ENCODE measurements around the gene GPR132. TPM values are rescaled to one million over a fixed set of nuclear protein-coding genes. Genes with fewer than 3 reads are reported as not detected.

GPR132 gene
- total RNA-seq, 2 experiments from 2014 or later, result 27.7 to 35.4 TPM

DNA sequence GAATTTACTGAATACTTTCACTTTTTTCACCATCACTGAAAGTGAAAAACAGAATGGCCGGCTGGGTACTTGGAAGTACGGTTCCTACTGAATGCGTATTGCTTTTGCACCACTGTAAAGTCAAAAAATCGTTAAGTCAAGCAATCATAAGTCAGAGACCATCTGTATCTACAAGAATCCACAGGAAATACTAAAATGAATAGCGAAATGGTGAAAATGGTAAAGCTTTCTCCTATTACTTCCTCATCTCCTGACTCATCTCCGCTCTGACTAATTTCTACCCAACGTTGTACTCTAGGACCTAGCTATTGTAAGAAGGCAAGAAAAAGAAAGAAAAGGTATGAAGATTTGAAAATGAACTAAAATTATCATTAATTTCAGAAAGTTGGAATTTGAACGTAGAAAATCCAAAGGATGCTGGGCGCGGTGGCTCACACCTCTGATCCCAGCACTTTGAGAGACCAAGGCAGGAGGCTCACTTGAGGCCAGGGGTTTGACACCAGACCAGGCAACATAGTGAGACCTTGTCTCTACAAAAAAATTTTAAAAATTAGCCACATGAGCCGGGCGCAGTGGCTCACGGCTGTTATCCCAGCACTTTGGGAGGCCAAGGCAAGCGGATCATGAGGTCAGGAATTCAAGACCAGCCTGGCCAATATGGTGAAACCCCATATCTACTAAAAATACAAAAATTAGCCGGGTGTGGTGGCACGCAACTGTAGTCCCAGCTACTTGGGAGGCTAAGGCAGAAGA, 39.0 kb downstream of the GPR132 start:
- ATAC-seq, result peak; percentile 55
- ChIA-PET CTCF (interaction anchor here (0.7 to 1.9 kb wide), 6 partner anchors 9 to 274 kb away, joined by 3 to 15 read pairs (median 4); no protein-coding TSS in a partner anchor), POLR2A (interaction anchor here (0.6 to 1.9 kb wide), 3 partner anchors 13 to 144 kb away, joined by 4 to 7 read pairs (median 5); partner anchors contain the start of gene GPR132)
- peaks cover 4% of the 10 kb centered on the region for H3K36me3 Mint-ChIP-seq (ENCODE audit: low read depth)
- intact Hi-C loops (cut with DNase I, micrococcal nuclease), result loop anchor here in 1 of 2 experiments (1.0 to 10.0 kb wide), 4 partner anchors 19 to 1181 kb away; partner anchors contain the start of genes CLBA1, GPR132 and PPP1R13B
- H3K27ac Mint-ChIP-seq, result peak overlapping the region; percentile 75
- peak; percentile 38 for DNase-seq
- H3K4me1 Mint-ChIP-seq, result peaks cover 47% of the 10 kb centered on the region
- H3K27me3 Mint-ChIP-seq, result no peaks in the 10 kb centered on the region
- H3K4me3 Mint-ChIP-seq, result no peak overlapping the region
- H3K9me3 Mint-ChIP-seq (ENCODE audit: low read depth), result no peaks in the 10 kb centered on the region

DNA sequence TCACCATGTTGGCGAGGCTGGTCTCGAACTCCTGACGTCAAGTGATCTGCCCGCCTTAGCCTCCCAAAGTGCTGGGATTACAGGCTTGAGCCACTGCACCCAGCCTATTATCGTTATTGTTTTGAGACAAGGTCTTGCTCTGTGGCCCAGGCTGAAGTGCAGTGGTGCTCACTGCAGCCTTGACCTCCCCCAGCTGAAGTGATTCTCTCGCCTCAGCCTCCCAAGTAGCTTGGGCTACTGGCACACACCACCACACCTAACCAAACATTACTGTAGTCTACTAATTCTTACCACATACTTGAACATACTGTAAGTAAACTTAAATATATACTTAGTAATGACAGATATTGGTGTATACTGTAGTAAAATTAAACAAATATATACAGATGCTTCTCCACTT, 39.8 kb downstream of the GPR132 start:
- Mint-ChIP-seq H3K4me1 (peaks cover 47% of the 10 kb centered on the region), H3K36me3 (ENCODE audit: low read depth) (peaks cover 4% of the 10 kb centered on the region), H3K27ac (peak overlapping the region; percentile 75), H3K27me3 (no peaks in the 10 kb centered on the region), H3K4me3 (no peak overlapping the region), H3K9me3 (ENCODE audit: low read depth) (no peaks in the 10 kb centered on the region)
- intact Hi-C loops (cut with DNase I, micrococcal nuclease), result loop anchor here in 1 of 2 experiments (1.0 to 10.0 kb wide), 2 partner anchors 45 to 1181 kb away; partner anchors contain the start of gene PPP1R13B
- CTCF ChIA-PET, result interaction anchor here (1.4 to 1.9 kb wide), 2 partner anchors 20 to 38 kb away, joined by 4 to 15 read pairs; no protein-coding TSS in a partner anchor
- no peak for DNase-seq
- ATAC-seq, result no peak
- POLR2A ChIA-PET, result interaction anchor here (1.9 kb wide), 1 partner anchor 40 kb away, joined by 5 read pairs; the partner anchor contains the start of gene GPR132

DNA sequence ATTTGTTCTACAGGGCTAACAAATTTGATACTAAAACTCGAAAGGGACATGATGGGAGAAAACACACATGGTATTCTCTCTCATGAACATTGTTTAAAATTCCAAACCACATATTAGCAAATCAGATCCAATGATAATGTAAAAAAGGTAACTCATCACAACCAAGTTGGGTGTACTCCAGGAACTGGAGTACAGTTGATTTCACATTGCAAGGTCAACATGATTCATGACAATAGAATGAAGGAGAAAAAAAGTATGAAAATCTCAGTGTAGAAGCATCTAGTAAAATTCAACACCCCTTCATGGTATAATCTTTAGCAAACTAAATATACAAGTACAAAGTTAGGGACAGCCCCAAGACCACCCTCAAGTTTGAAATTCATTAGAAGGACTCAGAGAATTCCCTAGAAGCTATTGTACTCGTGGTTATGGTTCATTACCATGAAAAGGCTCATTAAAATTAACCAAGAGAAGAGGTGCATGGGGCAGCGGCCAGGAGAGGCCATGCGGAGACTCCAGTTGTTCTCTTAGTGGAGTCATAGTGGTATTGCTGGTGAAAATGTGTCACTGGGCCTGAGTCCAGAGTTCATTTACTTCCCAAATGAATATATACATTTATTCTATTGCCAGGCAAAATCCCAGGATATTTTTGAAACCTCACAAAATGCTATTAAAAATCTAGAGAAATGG, 41.3 kb downstream of the GPR132 start:
- Mint-ChIP-seq H3K4me3 (no peak overlapping the region), H3K27me3 (no peaks in the 10 kb centered on the region), H3K27ac (peak overlapping the region; percentile 21), H3K9me3 (ENCODE audit: low read depth) (no peaks in the 10 kb centered on the region), H3K36me3 (ENCODE audit: low read depth) (peaks cover 18% of the 10 kb centered on the region), H3K4me1 (peaks cover 56% of the 10 kb centered on the region)
- CTCF ChIA-PET, result interaction anchor here (0.7 kb wide), 1 partner anchor 41 kb away, joined by 3 read pairs; the partner anchor contains the start of gene GPR132
- ATAC-seq (no peak), DNase-seq (no peak)
- POLR2A ChIA-PET, result no interaction called here
- intact Hi-C loops (cut with DNase I, micrococcal nuclease), result loop anchor here (5.0 to 10.0 kb wide), 3 partner anchors 37 to 1692 kb away; partner anchors contain the start of genes CLBA1 (in 1 of the 2), EIF5 (in 1 of the 2) and PPP1R13B (in 1 of the 2)

DNA sequence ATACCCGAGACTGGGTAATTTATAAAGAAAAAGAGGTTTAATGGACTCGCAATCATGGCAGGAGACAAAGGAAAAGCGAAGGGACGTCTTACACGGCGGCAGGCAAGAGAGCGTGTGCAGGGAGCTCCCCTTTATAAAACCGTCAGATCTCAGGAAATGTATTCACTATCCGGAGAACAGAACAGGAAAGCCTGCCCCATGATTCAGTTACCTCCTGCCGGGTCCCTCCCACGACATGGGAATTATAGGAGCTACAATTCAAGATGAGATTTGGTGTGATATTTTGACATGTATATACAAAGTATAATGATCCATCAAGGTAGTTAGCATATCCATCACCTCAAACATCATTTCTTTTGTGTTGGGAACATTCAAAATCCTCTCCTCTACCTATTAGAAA, 42.1 kb downstream of the GPR132 start:
- Mint-ChIP-seq H3K4me1 (peaks cover 63% of the 10 kb centered on the region), H3K27ac (peak overlapping the region; percentile 21), H3K36me3 (ENCODE audit: low read depth) (peaks cover 25% of the 10 kb centered on the region), H3K9me3 (ENCODE audit: low read depth) (no peaks in the 10 kb centered on the region), H3K27me3 (no peaks in the 10 kb centered on the region), H3K4me3 (peak overlapping the region; percentile 1)
- intact Hi-C loops (cut with DNase I, micrococcal nuclease), result loop anchor here (5.0 to 10.0 kb wide), 3 partner anchors 36 to 1691 kb away; partner anchors contain the start of genes CLBA1 (in 1 of the 2), EIF5 (in 1 of the 2) and PPP1R13B (in 1 of the 2)
- ChIA-PET POLR2A (no interaction called here), CTCF (interaction anchor here (0.6 to 1.5 kb wide), 5 partner anchors 12 to 154 kb away, joined by 3 to 5 read pairs (median 3); partner anchors contain the start of gene GPR132)
- no peak for DNase-seq
- ATAC-seq, result no peak

DNA sequence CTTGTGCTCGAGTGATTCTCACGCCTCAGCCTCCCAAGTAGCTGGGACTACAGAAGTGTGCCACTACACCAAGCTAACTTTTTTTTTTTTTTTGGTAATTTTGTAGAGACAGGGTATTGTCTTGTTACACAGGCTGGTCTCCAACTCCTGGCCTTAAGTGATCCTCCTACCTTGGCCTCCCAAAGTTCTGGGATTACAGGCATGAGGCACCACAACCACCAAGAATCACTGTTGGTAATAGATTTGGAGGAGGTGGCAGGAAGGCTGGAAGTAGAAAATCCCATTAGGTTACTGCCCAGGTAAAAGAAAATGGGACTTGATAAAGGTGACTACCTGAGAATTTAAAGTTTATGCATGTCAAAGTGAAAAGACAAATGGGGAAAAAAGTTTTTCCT, 43.0 kb downstream of the GPR132 start:
- Mint-ChIP-seq H3K27ac (peak overlapping the region; percentile 93), H3K36me3 (ENCODE audit: low read depth) (peaks cover 30% of the 10 kb centered on the region), H3K4me1 (peaks cover 69% of the 10 kb centered on the region), H3K27me3 (no peaks in the 10 kb centered on the region), H3K9me3 (ENCODE audit: low read depth) (no peaks in the 10 kb centered on the region), H3K4me3 (peak overlapping the region; percentile 94)
- ATAC-seq (no peak), DNase-seq (no peak)
- POLR2A ChIA-PET, result no interaction called here
- CTCF ChIA-PET, result interaction anchor here (0.6 to 2.3 kb wide), 4 partner anchors 9 to 43 kb away, joined by 4 to 7 read pairs (median 4); partner anchors contain the start of gene GPR132
- intact Hi-C loops (cut with DNase I, micrococcal nuclease), result loop anchor here (5.0 to 10.0 kb wide), 3 partner anchors 35 to 1690 kb away; partner anchors contain the start of genes CLBA1 (in 1 of the 2), EIF5 (in 1 of the 2) and PPP1R13B (in 1 of the 2)

DNA sequence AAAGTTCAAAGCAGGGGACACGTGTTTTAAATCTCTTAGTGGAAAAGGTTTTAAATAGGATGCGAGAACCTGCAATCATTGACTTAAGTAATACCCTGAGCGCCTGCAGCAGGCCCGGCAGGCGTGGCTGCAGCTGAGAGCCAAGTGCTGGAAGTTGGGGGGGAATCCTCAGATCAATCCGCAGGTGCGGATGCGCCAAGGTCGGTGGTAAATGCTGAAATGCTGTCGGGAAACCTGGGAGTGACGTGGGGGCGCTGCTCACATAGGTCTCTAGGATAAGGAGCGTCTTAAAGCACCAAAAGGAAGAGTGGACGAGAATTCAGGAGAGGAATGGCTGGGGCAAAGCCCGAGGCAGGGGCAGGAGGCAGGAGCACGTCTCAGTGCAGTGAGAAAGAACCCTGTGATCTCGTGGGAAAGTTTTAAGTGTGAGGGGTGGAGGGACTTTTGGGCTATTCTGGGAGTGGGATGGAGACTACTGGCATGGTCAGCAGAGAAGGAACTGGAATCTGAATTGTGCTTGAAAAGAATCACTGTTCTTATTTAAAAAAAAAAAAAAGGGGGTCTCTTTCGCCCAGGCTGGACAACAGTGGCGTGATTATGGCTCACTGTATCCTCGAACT, 43.5 kb downstream of the GPR132 start:
- ATAC-seq (no peak), DNase-seq (peak; percentile 60)
- Mint-ChIP-seq H3K4me3 (peak overlapping the region; percentile 94), H3K27ac (peak overlapping the region; percentile 93), H3K4me1 (peaks cover 71% of the 10 kb centered on the region), H3K9me3 (ENCODE audit: low read depth) (no peaks in the 10 kb centered on the region), H3K36me3 (ENCODE audit: low read depth) (peaks cover 33% of the 10 kb centered on the region), H3K27me3 (no peaks in the 10 kb centered on the region)
- POLR2A ChIA-PET, result interaction anchor here (1.3 to 1.9 kb wide), 2 partner anchors 44 to 269 kb away, joined by 8 to 9 read pairs; partner anchors contain the start of genes GPR132 and SIVA1
- intact Hi-C loops (cut with DNase I, micrococcal nuclease), result loop anchor here (1.0 to 10.0 kb wide), 19 partner anchors 24 to 1689 kb away; partner anchors contain the start of genes CLBA1 (in 2 of the 2), GPR132 (in 2 of the 2), TEDC1 (in 2 of the 2) and AHNAK2 (in 1 of the 2)
- CTCF ChIA-PET, result interaction anchor here (0.6 to 2.3 kb wide), 3 partner anchors 9 to 44 kb away, joined by 4 to 7 read pairs (median 4); partner anchors contain the start of gene GPR132

DNA sequence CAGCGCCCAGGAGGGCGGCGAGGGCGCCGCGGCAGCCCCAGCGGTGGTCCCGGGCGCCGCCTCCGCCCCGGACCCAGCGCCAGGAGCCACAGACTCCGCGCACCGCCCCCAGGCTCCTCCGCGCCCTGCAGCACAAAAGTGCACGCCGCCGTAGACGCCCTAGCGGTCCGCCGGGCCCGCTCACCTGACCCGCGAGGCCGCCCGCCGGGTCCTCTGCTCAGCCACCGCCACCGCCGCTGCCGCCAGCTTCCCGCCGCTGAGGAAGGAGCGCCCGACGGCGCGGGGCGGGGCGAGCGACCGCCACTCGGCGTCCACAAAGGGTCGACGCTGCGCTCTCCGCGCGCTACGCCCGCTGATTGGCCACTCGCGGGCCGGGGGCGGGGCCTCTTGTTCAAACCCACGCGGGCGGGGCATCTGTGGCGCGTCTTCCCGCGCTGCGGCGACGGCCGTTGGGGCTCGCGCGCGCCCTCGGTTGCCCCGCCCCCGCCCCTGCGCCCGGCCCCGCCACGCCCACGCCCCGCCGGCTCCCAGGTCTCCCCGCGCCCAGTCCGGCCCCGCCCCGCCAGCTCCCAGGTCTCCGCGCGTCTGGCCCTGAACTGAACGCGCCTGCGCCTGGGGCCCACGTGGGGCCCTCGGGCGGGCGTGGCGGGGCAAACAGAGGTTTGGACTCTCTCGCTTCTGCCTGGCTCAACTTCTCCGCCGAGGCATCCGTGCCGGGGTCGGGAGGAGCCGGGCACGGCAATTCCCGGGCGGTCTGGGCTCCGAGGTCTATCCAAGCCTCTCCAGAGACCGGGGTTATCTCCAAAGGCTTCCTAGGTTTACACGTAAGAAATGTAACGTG, 44.2 kb downstream of the GPR132 start, which contains the start of gene CDCA4:
Gene CDCA4 (minus strand): TSS at position 269 of the 841 bp plus-strand sequence. CDS start 9,154 bp downstream, outside the sequence.
- Mint-ChIP-seq H3K4me1 (peaks cover 72% of the 10 kb centered on the region), H3K4me3 (peak within 1 kb of the TSS; percentile 94), H3K27ac (peak within 1 kb of the TSS; percentile 93), H3K9me3 (ENCODE audit: low read depth) (no peaks in the 10 kb centered on the region), H3K27me3 (no peaks in the 10 kb centered on the region), H3K36me3 (ENCODE audit: low read depth) (peaks cover 40% of the 10 kb centered on the region)
- ChIA-PET POLR2A (interaction anchor here (0.7 to 3.9 kb wide), 7 partner anchors 22 to 280 kb away, joined by 3 to 21 read pairs (median 6); partner anchors contain the start of genes CLBA1, GPR132 and SIVA1), CTCF (interaction anchor here (1.8 to 5.8 kb wide), 3 partner anchors 17 to 45 kb away, joined by 5 to 32 read pairs (median 7); partner anchors contain the start of gene GPR132)
- ATAC-seq (peak; percentile 82), DNase-seq (peak; percentile 99)
- intact Hi-C loops (cut with DNase I, micrococcal nuclease), result loop anchor here (1.0 to 10.0 kb wide), 19 partner anchors 24 to 1689 kb away; partner anchors contain the start of genes CLBA1 (in 2 of the 2), GPR132 (in 2 of the 2), TEDC1 (in 2 of the 2) and AHNAK2 (in 1 of the 2)

DNA sequence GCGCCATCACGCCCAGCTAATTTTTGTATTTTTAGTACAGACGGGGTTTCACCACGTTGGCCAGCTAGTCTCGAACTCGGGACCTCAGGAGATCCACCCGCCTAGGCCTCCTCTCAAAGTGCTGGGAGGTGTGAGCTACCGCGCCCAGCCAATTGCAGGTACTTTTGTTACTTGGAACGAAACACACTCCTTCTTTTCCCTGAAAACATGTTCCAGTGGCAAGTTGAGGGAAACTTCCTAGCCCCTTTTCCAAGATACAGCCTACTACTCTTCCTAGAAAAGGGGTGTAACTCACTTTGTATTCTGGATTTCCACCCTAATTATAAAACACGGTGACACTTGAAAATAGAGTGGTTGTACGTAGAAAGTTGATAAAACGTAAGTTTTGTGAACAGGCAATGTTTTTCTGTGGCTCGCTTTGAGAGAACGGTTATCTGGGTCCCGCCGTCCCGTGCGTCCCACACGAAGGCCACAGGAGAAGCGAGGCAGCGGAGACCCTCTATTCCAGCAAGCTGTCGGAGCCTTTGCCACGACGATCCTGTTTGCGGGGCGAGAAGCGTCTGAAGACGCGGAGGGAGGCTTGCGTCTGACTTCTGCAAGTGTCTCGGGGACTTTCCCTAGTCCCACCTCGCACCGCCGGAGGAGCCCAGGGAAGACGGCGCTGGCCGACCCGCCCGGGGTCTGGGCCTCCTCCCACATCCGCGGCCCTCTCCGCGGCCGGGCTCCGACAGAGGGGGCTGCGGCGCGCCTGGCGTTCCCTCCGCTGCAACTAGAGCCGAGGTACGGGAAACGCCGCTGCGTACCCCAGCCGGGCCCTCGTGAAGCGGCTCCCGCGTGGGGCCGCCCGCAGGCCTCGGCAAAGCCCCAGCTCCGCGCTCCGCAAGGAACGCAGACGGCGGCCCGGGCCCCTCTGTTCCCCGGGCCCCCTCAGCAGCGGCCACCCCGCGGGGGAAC, 45.1 kb downstream of the GPR132 start:
- peaks cover 71% of the 10 kb centered on the region for H3K4me1 Mint-ChIP-seq
- POLR2A ChIA-PET, result interaction anchor here (0.7 to 3.9 kb wide), 8 partner anchors 23 to 267 kb away, joined by 3 to 21 read pairs (median 4); partner anchors contain the start of genes CLBA1, GPR132 and SIVA1
- H3K27ac Mint-ChIP-seq, result peak overlapping the region; percentile 86
- H3K36me3 Mint-ChIP-seq (ENCODE audit: low read depth), result peaks cover 44% of the 10 kb centered on the region
- no peaks in the 10 kb centered on the region for H3K9me3 Mint-ChIP-seq (ENCODE audit: low read depth)
- intact Hi-C loops (cut with DNase I, micrococcal nuclease), result loop anchor here (2.0 to 10.0 kb wide), 5 partner anchors 33 to 1688 kb away; partner anchors contain the start of genes CLBA1 (in 1 of the 2), EIF5 (in 1 of the 2), GPR132 (in 1 of the 2) and PPP1R13B (in 1 of the 2)
- H3K27me3 Mint-ChIP-seq, result no peaks in the 10 kb centered on the region
- peak; percentile 75 for DNase-seq
- ATAC-seq, result peak; percentile 7
- CTCF ChIA-PET, result interaction anchor here (0.6 to 5.8 kb wide), 7 partner anchors 9 to 73 kb away, joined by 3 to 32 read pairs (median 6); partner anchors contain the start of gene GPR132
- peak overlapping the region; percentile 91 for H3K4me3 Mint-ChIP-seq
